Measurements from ENCODE around the gene IFNL3. TPM values are rescaled to one million over a fixed set of nuclear protein-coding genes. Genes with fewer than 3 reads are reported as not detected.

The IFNL3 gene
- total RNA-seq, 1 donor from 2014 or later = not detected

DNA sequence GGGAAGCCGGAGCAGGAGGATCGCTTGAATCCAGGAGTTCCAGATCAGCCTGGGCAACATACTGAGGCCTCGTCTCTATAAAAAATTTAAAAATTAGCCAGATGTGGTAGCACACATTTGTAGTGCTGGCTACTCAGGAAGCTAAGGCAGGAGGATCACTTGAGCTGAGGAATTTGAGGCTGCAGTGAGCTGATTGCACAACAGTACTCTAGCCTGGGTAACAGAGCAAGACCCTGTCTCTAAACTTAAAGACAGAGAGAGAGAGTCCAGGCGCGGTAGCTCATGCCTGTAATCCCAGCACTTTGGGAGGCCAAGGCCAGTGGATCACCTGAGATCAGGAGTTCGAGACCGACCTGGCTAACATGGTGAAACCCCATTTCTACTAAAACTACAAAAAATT is 4.4 kb downstream of the IFNL3 start:
- Histone ChIP-seq H3K27me3 (ENCODE audit: control insufficient read depth in 3 of 3, insufficient read depth in 3 of 3, low read length in 3 of 3) (peaks cover 3 to 22% (median 16%) of the 10 kb centered on the region in 3 donors), H3K9me3 (ENCODE audit: control insufficient read depth in 3 of 3, low read length in 3 of 3) (no peaks in the 10 kb centered on the region), H3K36me3 (ENCODE audit: control insufficient read depth in 3 of 3, insufficient read depth in 3 of 3, low read length in 3 of 3) (no peaks in the 10 kb centered on the region), H3K27ac (ENCODE audit: low read depth, low read length) (no peak overlapping the region), H3K4me1 (ENCODE audit: control insufficient read depth in 3 of 3, insufficient read depth in 3 of 3, low read length in 3 of 3) (no peaks in the 10 kb centered on the region), H3K4me3 (ENCODE audit: low read length in 3 of 3) (no peak overlapping the region), H3K9ac (ENCODE audit: low read depth in 1 of 3, low read length in 3 of 3) (no peak overlapping the region)

GRCh38 chr19:39238944-39239343 is 5.9 kb downstream of the IFNL3 start:
- Histone ChIP-seq H3K9ac (ENCODE audit: low read depth in 1 of 3, low read length in 3 of 3) (no peak overlapping the region), H3K9me3 (ENCODE audit: control insufficient read depth in 3 of 3, low read length in 3 of 3) (no peaks in the 10 kb centered on the region), H3K27ac (ENCODE audit: low read depth, low read length) (no peak overlapping the region), H3K27me3 (ENCODE audit: control insufficient read depth in 3 of 3, insufficient read depth in 3 of 3, low read length in 3 of 3) (peaks cover 3 to 20% (median 16%) of the 10 kb centered on the region in 3 donors), H3K36me3 (ENCODE audit: control insufficient read depth in 3 of 3, insufficient read depth in 3 of 3, low read length in 3 of 3) (no peaks in the 10 kb centered on the region), H3K4me1 (ENCODE audit: control insufficient read depth in 3 of 3, insufficient read depth in 3 of 3, low read length in 3 of 3) (no peaks in the 10 kb centered on the region), H3K4me3 (ENCODE audit: low read length in 3 of 3) (no peak overlapping the region)

DNA sequence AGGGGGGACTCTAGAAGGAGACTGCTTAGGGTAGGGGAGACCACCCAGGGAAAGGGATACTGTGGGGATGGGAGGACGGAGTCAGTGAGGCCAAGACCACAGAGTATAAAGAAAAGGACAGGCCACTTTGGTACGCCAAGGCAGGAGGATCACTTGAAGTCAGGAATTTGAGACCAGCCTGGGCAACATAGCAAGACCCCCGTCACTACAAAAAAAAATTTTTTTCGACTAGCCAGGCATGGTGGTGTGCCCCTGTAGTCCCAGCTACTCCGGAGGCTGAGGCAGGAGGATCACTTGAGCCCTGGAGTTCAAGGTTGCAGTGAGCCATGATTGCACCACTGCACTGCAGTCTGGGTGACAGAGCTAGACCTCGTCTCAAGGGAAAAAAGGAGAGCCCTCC is 6.6 kb downstream of the IFNL3 start:
- no peak overlapping the region for H3K4me3 ChIP-seq (ENCODE audit: low read length in 3 of 3)
- H3K27me3 ChIP-seq (ENCODE audit: control insufficient read depth in 3 of 3, insufficient read depth in 3 of 3, low read length in 3 of 3) = peaks cover 3 to 19% (median 18%) of the 10 kb centered on the region in 3 donors
- H3K27ac ChIP-seq (ENCODE audit: low read depth, low read length) = no peak overlapping the region
- H3K9ac ChIP-seq (ENCODE audit: low read depth in 1 of 3, low read length in 3 of 3) = no peak overlapping the region
- no peaks in the 10 kb centered on the region for H3K36me3 ChIP-seq (ENCODE audit: control insufficient read depth in 3 of 3, insufficient read depth in 3 of 3, low read length in 3 of 3)
- H3K4me1 ChIP-seq (ENCODE audit: control insufficient read depth in 3 of 3, insufficient read depth in 3 of 3, low read length in 3 of 3) = no peaks in the 10 kb centered on the region
- H3K9me3 ChIP-seq (ENCODE audit: control insufficient read depth in 3 of 3, low read length in 3 of 3) = no peaks in the 10 kb centered on the region

- H3K27me3 ChIP-seq (ENCODE audit: control insufficient read depth in 3 of 3, insufficient read depth in 3 of 3, low read length in 3 of 3) = peaks cover 3 to 21% (median 18%) of the 10 kb centered on the region in 3 donors
- H3K4me1 ChIP-seq (ENCODE audit: control insufficient read depth in 3 of 3, insufficient read depth in 3 of 3, low read length in 3 of 3) = no peaks in the 10 kb centered on the region
- H3K4me3 ChIP-seq (ENCODE audit: low read length in 3 of 3) = no peak overlapping the region
- no peak overlapping the region for H3K9ac ChIP-seq (ENCODE audit: low read depth in 1 of 3, low read length in 3 of 3)
- H3K36me3 ChIP-seq (ENCODE audit: control insufficient read depth in 3 of 3, insufficient read depth in 3 of 3, low read length in 3 of 3) = no peaks in the 10 kb centered on the region
- H3K9me3 ChIP-seq (ENCODE audit: control insufficient read depth in 3 of 3, low read length in 3 of 3) = no peaks in the 10 kb centered on the region
- no peak overlapping the region for H3K27ac ChIP-seq (ENCODE audit: low read depth, low read length)
Measured at GRCh38 chr19:39237200-39238184, 7.3 kb downstream of the IFNL3 start.

DNA sequence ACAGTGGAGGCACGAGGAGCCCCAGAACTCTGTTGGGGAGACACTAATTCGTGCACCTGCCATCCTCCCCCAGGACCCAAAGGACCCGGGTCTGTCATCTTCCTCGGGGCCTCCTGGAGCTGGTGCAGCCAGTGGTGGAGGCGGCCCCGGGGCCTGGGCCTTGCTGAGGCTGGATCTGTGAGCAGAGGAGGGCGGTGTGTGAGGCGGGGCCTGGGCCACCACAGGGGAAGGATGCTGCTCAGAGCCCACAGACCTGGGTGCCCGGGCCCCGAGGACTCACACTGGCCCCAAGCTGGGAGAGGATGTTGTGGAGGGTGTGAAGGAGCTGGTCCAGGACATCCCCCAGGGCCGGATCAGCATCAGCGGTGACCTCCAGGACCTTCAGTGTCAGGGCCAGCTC is 8.3 kb downstream of the IFNL3 start:
- no peaks in the 10 kb centered on the region for H3K4me1 ChIP-seq (ENCODE audit: control insufficient read depth in 3 of 3, insufficient read depth in 3 of 3, low read length in 3 of 3)
- H3K4me3 ChIP-seq (ENCODE audit: low read length in 3 of 3) = no peak overlapping the region
- H3K36me3 ChIP-seq (ENCODE audit: control insufficient read depth in 3 of 3, insufficient read depth in 3 of 3, low read length in 3 of 3) = no peaks in the 10 kb centered on the region
- no peak overlapping the region for H3K9ac ChIP-seq (ENCODE audit: low read depth in 1 of 3, low read length in 3 of 3)
- no peak overlapping the region for H3K27ac ChIP-seq (ENCODE audit: low read depth, low read length)
- H3K27me3 ChIP-seq (ENCODE audit: control insufficient read depth in 3 of 3, insufficient read depth in 3 of 3, low read length in 3 of 3) = peaks cover 3 to 21% (median 18%) of the 10 kb centered on the region in 3 donors
- H3K9me3 ChIP-seq (ENCODE audit: control insufficient read depth in 3 of 3, low read length in 3 of 3) = no peaks in the 10 kb centered on the region

GRCh38 chr19:39232708-39233107 is 12.1 kb downstream of the IFNL3 start:
- Histone ChIP-seq H3K9me3 (ENCODE audit: control insufficient read depth in 3 of 3, low read length in 3 of 3) (peaks cover 0 to 2% (median 0%) of the 10 kb centered on the region in 3 donors), H3K27me3 (ENCODE audit: control insufficient read depth in 3 of 3, insufficient read depth in 3 of 3, low read length in 3 of 3) (peaks cover 0 to 15% (median 14%) of the 10 kb centered on the region in 3 donors), H3K4me3 (ENCODE audit: low read length in 3 of 3) (no peak overlapping the region), H3K9ac (ENCODE audit: low read depth in 1 of 3, low read length in 3 of 3) (no peak overlapping the region), H3K27ac (ENCODE audit: low read depth, low read length) (no peak overlapping the region), H3K4me1 (ENCODE audit: control insufficient read depth in 3 of 3, insufficient read depth in 3 of 3, low read length in 3 of 3) (no peaks in the 10 kb centered on the region), H3K36me3 (ENCODE audit: control insufficient read depth in 3 of 3, insufficient read depth in 3 of 3, low read length in 3 of 3) (no peaks in the 10 kb centered on the region)

DNA sequence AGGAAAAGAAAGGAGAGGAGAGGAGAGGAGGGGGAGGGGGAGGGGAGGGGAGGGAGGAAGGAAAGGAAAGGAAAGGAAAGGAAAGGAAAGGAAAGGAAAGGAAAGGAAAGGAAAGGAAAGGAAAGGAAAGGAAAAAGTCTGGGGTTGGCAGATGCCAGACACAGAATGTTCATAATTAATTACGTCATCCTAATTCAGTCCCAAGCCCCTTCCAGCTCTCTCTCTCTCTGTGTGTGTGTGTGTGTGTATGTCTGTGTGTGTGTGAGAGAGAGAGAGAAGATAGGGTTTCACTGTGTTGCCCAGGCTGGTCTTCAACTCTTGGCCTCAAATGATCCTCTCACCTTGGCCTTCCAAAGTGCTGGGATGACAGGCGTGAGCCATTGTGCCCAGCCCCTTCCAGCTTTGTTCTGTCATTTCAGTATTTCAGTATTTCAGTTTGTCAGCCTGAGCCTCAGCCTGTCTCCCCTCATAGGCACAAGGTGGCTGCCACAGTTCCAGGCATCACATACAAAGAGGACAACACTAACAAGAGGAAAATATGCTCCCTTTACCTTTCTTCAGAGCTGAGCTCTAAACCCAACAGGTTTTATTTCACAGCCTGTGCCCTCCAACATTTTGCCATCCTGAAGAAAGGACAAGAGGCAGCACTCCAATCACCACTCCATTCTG is 14.6 kb downstream of the IFNL3 start:
- Histone ChIP-seq H3K27me3 (ENCODE audit: control insufficient read depth in 3 of 3, insufficient read depth in 3 of 3, low read length in 3 of 3) (peaks cover 0 to 8% (median 0%) of the 10 kb centered on the region in 3 donors), H3K9me3 (ENCODE audit: control insufficient read depth in 3 of 3, low read length in 3 of 3) (peaks cover 0 to 2% (median 0%) of the 10 kb centered on the region in 3 donors), H3K4me1 (ENCODE audit: control insufficient read depth in 3 of 3, insufficient read depth in 3 of 3, low read length in 3 of 3) (no peaks in the 10 kb centered on the region), H3K9ac (ENCODE audit: low read depth in 1 of 3, low read length in 3 of 3) (no peak overlapping the region), H3K27ac (ENCODE audit: low read depth, low read length) (no peak overlapping the region), H3K4me3 (ENCODE audit: low read length in 3 of 3) (no peak overlapping the region), H3K36me3 (ENCODE audit: control insufficient read depth in 3 of 3, insufficient read depth in 3 of 3, low read length in 3 of 3) (no peaks in the 10 kb centered on the region)

- H3K9ac ChIP-seq (ENCODE audit: low read depth in 1 of 3, low read length in 3 of 3) = no peak overlapping the region
- no peaks in the 10 kb centered on the region for H3K4me1 ChIP-seq (ENCODE audit: control insufficient read depth in 3 of 3, insufficient read depth in 3 of 3, low read length in 3 of 3)
- H3K9me3 ChIP-seq (ENCODE audit: control insufficient read depth in 3 of 3, low read length in 3 of 3) = no peaks in the 10 kb centered on the region
- H3K4me3 ChIP-seq (ENCODE audit: low read length in 3 of 3) = no peak overlapping the region
- peaks cover 0 to 13% (median 12%) of the 10 kb centered on the region in 3 donors for H3K27me3 ChIP-seq (ENCODE audit: control insufficient read depth in 3 of 3, insufficient read depth in 3 of 3, low read length in 3 of 3)
- no peak overlapping the region for H3K27ac ChIP-seq (ENCODE audit: low read depth, low read length)
- no peaks in the 10 kb centered on the region for H3K36me3 ChIP-seq (ENCODE audit: control insufficient read depth in 3 of 3, insufficient read depth in 3 of 3, low read length in 3 of 3)
Measured at GRCh38 chr19:39224910-39225309, 19.9 kb downstream of the IFNL3 start.

DNA sequence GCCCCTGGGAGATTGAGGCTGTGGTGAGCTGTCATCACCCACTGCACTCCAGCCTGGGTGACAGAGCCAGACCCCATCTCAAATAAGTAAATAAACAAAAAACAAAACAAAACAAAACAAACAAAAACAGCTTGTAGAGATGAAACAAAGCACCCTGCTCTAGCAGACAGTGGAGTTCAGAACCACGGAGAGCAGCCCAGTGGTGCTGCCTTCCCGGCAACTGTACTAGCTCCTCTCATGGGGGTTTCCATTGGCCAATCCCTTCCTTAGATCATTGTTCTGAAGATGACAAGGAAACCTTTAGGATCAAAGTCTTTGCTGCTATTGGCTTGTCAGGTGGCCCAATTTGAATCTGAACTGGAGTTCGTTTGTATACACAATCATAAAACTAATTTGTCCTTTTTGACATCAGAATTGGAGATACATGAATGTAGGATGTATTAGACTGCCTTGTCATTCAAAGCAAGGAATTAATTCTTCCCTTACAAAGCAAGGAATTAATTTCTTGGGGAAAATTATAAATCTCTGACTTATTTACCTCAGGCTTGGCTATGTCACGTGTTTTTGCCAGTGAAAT is 21.0 kb downstream of the IFNL3 start:
- Histone ChIP-seq H3K4me3 (ENCODE audit: low read length in 3 of 3) (no peak overlapping the region), H3K4me1 (ENCODE audit: control insufficient read depth in 3 of 3, insufficient read depth in 3 of 3, low read length in 3 of 3) (no peaks in the 10 kb centered on the region), H3K9ac (ENCODE audit: low read depth in 1 of 3, low read length in 3 of 3) (no peak overlapping the region), H3K36me3 (ENCODE audit: control insufficient read depth in 3 of 3, insufficient read depth in 3 of 3, low read length in 3 of 3) (no peaks in the 10 kb centered on the region), H3K27ac (ENCODE audit: low read depth, low read length) (no peak overlapping the region), H3K9me3 (ENCODE audit: control insufficient read depth in 3 of 3, low read length in 3 of 3) (no peaks in the 10 kb centered on the region), H3K27me3 (ENCODE audit: control insufficient read depth in 3 of 3, insufficient read depth in 3 of 3, low read length in 3 of 3) (peaks cover 0 to 17% (median 12%) of the 10 kb centered on the region in 3 donors)

Data from skeletal muscle tissue (tissue), 4 donors.